ENCODE results near the gene SKIDA1.

DNA sequence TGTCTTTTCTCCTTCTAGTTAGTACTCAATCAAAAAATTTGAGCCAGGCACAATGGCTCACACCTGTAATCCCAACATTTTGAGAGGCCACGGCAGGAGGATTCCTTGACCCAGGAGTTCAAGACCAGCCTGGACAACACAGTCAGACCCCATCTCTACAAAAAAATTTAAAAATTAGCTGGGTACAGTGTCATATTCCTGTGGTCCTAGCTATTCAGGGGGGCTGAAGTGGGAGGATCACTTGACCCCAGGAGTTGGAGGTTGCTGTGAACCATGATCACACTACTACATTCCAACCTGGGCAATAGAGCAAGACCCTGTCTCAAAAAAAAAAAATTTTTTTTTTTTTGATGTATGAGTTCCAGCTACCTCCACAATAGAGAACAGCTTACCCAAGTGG is 57.8 kb downstream of the SKIDA1 start:
- TF ChIP-seq CTCF (IDR thresholded peaks at IDR 0.05; ENCODE audit: insufficient read depth, low read length), result no peak
- TF ChIP-seq GABPA (IDR thresholded peaks at IDR 0.05; ENCODE audit: low read depth), result no peak
- no peak for TF ChIP-seq POLR2AphosphoS5 (IDR thresholded peaks at IDR 0.05; ENCODE audit: low read depth)
